ENCODE measurements around the gene PUS1.

DNA sequence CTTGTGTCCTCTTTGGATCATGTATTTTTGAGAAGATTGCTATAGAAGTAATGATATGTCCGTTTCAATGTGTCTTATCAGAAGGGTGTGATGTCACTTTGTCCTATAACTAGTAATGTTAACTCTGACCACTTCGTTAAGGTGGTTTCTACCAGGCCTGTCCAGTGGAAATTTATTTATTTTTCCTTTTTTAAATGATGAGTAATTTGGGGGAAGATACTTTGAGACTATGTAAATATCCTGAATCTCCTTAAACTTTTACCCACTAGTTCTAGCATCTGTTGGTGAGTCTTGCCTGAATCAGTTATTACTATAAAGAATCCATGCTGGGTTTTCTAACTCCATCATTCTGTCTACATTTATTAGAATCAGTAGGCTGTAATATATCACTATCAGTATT, 36.0 kb downstream of the PUS1 start:
- TF ChIP-seq, protein P1, sequence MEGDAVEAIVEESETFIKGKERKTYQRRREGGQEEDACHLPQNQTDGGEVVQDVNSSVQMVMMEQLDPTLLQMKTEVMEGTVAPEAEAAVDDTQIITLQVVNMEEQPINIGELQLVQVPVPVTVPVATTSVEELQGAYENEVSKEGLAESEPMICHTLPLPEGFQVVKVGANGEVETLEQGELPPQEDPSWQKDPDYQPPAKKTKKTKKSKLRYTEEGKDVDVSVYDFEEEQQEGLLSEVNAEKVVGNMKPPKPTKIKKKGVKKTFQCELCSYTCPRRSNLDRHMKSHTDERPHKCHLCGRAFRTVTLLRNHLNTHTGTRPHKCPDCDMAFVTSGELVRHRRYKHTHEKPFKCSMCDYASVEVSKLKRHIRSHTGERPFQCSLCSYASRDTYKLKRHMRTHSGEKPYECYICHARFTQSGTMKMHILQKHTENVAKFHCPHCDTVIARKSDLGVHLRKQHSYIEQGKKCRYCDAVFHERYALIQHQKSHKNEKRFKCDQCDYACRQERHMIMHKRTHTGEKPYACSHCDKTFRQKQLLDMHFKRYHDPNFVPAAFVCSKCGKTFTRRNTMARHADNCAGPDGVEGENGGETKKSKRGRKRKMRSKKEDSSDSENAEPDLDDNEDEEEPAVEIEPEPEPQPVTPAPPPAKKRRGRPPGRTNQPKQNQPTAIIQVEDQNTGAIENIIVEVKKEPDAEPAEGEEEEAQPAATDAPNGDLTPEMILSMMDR (IDR thresholded peaks at IDR 0.05): no peak
- TF ChIP-seq POLR2A (IDR thresholded peaks at IDR 0.05; ENCODE audit: low read depth): no peak

Data from esophagus muscularis mucosa (tissue), 3 donors.